Stimulated activated CD8-positive, alpha-beta memory T cell treated with anti-CD3 and anti-CD28 coated beads, Interleukin-12 subunit alpha, Interleukin-12 subunit beta, amount 100 ng/mL, for 4 hours (primary cell): Measurements from ENCODE around the gene NSD2.
"Not testable (repeated sequence)": the region's sequence is repeated elsewhere in the genome, so short reads cannot be mapped to it uniquely, and the experiment has no call there.

Source experiments
- DNase-seq: peaks from one replicate; pipeline ENCODE4 v3.0.0-alpha.2; 2020; ENCODE audit warnings: low read depth

NSD2 gene

GRCh38 chr4:2006956-2007653 lies 135.9 kb downstream of the NSD2 start:
- DNase-seq: no peak

- DNase-seq: no peak
These were observed 136.8 kb downstream of the NSD2 start for GRCh38 chr4:2007804-2008670.

GRCh38 chr4:2008671-2008920 lies 137.4 kb downstream of the NSD2 start:
- DNase-seq: no peak

GRCh38 chr4:2008921-2009650 lies 137.9 kb downstream of the NSD2 start, which contains the start of gene NELFA:
TSS of gene NELFA (minus strand) at chr4:2008974. CDS start at chr4:2008959, 15 bp downstream.
- peak; percentile 88 for DNase-seq

- DNase-seq: peak; percentile 15
These were observed 138.5 kb downstream of the NSD2 start for GRCh38 chr4:2009651-2010233.

GRCh38 chr4:2011583-2011982 lies 140.4 kb downstream of the NSD2 start:
- DNase-seq: no peak

- no peak for DNase-seq
These were observed 143.8 kb downstream of the NSD2 start for GRCh38 chr4:2015008-2015407.

GRCh38 chr4:2021358-2022018 lies 150.3 kb downstream of the NSD2 start:
- DNase-seq: not testable (repeated sequence)

- no peak for DNase-seq
These were observed 153.5 kb downstream of the NSD2 start for GRCh38 chr4:2024683-2025082.

GRCh38 chr4:2025817-2026216 lies 154.6 kb downstream of the NSD2 start:
- no peak for DNase-seq

- DNase-seq: not testable (repeated sequence)
These were observed 155.9 kb downstream of the NSD2 start for GRCh38 chr4:2027120-2027519.

GRCh38 chr4:2031161-2031560 lies 160.0 kb downstream of the NSD2 start:
- not testable (repeated sequence) for DNase-seq
